Nucleus accumbens (tissue), 56 donors: ENCODE measurements around the gene COX7A1.
"Not testable (repeated sequence)": the region's sequence is repeated elsewhere in the genome, so short reads cannot be mapped to it uniquely, and the experiment has no call there.

Experiments used
- DNase-seq, 56 donors: peaks; one replicate each; lab custom pipeline; 2025; lab: John Stamatoyannopoulos, UW

COX7A1 gene

GRCh38 chr19:36142496-36142895 is 9.8 kb downstream of the COX7A1 start:
- DNase-seq: no peak

- DNase-seq: no peak
Measured at GRCh38 chr19:36142046-36142445, 10.2 kb downstream of the COX7A1 start.

- peak in 53 of 56 donors; percentile 10 to 87 (median 58) for DNase-seq
Measured at GRCh38 chr19:36141039-36141927, 11.0 kb downstream of the COX7A1 start.

DNA sequence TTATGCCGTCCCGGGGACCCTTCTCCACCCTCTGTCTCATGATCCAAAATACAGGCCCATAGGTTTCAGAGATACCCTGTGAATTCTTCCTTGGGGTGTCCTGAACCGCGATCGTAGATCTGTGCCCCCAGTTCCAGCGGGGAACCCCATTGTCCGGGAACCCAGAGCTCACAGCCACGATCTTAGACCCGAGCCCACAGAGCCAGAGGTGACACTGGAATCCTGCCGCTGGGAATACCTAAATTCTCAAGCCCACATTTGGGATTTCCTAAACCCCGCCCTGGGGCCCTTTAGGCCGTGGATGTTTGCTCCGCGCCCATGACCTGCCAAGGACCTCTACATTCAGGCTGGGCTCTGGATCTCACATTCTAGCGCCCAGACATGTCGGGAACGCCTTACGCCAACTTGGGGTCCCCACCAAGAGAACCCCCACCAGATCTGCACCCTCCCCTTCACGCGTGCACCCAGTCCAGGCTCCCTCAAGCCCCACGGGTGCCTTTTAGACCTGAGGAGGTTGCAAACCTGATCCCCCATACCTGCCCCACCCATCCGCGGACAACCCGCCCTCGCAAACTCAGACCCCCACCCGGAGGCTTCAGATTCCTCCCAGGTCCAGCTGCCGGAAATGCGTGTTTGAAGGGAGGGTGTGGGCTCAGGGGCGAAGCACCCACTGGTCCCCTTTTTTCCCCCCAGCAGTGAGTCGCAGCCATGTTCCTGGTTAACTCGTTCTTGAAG is 11.8 kb downstream of the COX7A1 start:
- DNase-seq: peak in 26 of 56 donors; percentile 16 to 64 (median 49)

DNA sequence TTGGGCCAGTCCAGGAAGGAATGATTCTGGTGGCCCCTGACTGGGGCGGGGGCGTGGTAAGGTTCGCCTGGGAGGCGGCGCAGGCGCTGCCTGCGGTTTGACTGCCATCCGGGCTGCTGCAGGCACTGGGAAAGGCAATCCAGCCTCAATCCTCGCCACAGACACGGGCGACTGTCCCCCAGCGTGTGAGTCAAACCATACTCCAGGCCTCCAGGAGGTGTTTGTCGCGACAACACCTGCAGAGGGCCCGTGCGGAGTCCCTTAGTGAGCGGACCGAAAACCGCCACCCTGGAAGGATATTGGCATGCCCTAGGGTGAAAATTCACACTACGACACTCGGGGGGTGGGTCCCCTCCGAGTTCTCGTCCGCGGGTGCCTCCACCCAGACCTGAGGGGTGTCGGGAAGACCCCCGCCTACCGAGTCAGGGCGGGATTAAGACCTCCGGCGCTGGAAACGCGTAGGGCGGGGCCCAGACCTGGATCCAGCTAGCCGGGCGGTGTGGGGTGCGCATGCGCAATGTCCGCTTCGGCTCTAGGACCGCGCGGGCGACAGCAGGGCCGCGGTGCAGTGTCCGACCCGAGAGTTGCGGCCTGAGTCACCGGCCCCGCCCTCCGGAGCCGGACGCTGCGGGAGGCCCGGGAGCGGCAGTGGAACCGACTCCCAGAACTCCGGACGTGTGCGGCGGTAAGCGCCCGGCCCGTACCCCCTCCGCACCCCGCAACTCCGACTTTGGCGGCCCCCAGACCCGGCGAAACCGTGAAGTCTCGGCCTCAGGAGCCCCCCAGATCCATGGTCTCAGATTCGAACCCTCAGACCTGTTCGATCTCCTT is 12.6 kb downstream of the COX7A1 start, which contains the start of gene CAPNS1:
Gene CAPNS1, plus strand, starts transcription at position 594 of the 831 bp plus-strand sequence. CDS start 946 bp downstream, outside the sequence.
- peak; percentile 67 to 98 (median 93) for DNase-seq

DNA sequence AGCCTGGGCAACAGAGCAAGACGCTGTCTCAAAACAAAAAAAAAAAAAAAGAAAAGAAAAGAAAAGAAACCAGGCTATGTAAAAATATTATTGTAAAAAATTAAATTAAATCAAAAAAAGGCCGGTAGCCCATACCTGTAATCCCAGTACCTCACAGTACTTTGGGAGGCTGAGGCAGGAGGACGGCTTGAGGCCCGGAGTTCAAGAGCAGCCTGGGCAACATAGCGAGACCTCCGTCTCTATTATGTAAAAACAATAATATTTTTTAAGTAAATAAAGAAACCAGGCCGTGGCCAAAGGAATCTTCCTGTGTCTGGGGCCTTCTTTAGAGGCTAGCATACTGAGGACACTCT is 13.2 kb downstream of the COX7A1 start:
- no peak for DNase-seq

DNA sequence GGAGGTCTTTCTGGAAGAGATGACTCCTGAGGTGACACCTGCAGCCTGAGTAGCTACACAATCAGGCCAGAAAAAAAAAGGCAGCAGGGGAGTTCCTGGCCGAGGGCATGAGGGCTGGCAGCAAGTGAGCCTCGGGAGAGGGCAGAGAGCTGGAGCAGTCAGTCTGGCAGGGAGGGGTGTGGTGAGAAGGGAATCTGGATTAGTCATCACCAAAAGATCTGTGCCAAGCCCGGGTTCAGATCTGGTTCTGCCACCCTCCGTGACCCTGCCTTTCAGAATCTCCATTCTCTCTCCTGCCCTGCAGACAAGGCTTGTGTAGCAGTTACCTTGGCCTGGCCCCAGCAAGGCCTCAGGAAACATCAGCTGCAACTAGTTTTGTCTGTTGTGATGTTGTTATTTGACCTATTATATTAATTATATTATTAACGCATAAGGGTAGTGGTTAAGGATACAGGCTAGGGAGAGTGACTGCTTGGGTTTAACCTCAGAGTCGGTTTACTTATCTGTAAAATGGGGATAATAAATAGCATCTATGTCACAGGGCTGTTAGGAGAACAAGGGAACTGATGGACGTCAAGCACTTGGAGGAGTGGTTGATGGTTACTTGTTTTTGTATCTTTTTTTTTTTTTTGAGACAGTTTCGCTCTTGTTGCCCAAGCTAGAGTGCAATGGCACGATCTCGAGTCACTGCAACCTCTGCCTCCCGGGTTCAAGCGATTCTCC is 15.1 kb downstream of the COX7A1 start:
- peak in 2 of 56 donors; percentile 14 to 63 for DNase-seq

DNA sequence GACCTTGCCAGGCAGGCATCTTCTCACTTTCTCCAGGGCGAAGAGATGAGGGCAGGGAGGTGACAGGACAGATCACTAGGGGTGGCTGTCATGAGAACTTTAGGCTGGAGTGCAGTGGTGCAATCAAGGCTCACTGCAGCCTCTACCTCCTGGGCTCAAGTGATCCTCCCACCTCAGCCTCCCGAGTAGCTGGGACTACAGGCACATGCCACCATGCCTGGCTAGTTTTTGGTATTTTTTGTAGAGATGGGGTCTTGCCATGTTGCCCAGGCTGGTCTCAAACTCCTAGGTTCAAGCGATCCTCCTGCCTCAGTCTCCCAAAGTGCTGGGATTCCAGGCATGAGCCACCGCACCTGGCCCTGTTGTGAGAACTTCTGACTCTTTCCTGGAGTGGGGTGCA is 17.4 kb downstream of the COX7A1 start:
- DNase-seq: not testable (repeated sequence)

DNA sequence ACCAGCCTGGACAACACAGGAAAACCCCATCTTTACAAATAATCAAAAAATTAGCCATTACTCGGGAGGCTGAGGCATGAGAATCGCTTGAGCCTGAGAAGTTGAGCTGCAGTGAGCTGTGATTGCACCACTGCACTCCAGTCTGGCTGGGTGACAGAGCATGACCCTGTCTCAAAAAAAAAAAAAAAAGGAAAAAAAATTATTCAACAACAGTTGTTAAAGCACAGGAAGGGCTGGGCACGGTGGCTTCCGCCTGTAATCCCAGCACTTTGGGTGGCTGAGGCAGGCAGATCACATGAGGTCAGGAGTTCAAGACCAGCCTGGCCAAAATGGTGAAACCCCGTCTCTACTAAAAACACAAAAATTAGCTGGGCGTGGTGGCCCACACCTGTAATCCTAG is 21.0 kb downstream of the COX7A1 start:
- not testable (repeated sequence) for DNase-seq

- DNase-seq: peak in 1 of 56 donors; percentile 50
Measured at GRCh38 chr19:36128392-36128736, 23.9 kb downstream of the COX7A1 start.

DNA sequence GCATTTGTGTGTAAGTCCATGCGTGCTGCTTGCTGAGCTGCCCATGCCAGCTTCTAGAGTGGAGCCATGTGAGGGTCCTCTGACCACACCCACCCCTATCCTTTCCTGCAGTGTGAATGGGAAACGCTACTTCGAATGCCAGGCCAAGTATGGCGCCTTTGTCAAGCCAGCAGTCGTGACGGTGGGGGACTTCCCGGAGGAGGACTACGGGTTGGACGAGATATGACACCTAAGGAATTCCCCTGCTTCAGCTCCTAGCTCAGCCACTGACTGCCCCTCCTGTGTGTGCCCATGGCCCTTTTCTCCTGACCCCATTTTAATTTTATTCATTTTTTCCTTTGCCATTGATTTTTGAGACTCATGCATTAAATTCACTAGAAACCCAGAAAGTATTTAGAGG is 26.7 kb downstream of the COX7A1 start:
- no peak for DNase-seq

DNA sequence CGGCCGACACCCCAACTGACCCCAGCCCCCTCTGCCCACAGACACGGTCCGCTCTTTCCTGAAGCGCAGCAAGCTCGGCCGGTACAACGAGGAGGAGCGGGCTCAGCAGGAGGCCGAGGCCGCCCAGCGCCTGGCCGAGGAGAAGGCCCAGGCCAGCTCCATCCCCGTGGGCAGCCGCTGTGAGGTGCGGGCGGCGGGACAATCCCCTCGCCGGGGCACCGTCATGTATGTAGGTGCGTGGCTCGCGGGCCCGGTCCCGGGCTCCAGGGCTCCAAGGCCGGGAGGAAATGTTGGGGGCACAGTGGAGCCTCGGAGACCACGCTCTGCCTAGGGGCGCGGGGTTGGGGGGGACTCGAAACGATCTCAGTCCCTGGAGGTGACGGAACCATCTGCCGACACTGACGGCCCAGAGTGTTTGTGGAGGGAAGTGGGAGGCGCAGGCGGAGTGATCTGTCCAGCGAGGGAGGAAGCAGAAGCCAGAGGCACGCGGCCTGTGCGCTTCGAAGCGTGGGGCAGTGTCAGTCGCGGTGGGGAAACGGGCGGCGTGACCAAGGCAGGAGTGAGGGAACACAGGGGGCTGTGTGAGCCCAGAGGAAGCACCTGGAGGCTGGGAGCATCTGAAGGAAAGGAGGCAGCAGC is 30.6 kb downstream of the COX7A1 start:
- no peak for DNase-seq

DNA sequence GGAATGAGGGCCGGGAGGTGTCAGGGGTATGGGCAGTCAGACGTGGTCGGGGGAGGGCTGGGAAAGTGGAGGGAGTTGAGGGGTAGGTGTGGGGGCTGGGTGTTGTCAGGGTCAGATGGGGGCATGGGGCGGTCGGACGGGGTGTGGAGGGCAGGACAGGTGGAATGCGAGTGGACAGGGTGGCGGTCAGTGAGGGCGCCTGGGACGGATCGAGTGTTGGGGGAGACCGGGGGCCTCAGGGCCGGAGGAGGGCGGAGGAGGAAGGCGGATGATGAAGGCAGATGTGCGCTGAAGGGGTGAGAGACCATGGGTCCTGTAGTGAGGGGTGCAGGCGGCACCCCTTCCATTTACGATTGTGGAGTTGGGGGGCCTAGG is 31.3 kb downstream of the COX7A1 start:
- no peak for DNase-seq

DNA sequence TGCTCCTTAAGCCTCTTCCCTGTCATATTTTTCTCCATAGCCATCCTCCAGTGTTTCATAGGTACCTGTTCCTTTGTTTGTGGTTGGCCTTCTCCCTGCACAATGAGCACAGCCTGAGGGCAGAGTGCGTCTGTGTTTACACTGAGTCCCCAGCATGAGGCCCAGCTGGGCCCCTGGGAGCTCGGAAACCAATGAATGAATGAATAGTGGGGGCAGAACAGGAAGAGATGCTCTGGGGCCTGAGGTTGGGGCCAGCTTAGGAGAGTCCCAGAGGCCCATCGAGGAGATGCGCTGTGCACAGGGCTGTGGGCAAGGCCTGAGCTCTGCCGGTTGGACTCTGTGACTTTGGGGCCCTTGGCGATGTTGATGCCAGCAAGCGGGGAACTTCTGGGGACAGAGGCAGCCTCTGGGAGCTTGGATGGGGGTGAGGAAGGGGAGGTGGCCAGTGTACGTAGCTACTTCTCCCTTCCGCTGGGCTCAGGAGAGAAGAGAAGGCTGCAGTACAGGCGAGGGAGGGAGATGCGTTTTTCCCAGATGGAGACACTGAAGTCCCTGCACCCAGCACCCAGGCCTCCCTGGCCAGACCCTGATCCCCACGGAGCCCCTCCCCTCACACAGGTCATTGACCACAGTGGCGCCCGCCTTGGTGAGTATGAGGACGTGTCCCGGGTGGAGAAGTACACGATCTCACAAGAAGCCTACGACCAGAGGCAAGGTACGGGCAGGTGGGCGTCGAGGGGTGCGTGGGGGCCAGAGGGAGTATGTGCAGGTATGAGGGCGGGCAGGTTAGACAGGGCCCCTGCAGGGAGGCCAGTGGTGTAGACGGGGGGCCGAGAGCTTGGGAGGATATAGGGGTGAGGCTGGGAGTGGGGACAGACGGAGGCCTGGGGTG is 31.9 kb downstream of the COX7A1 start:
- no peak for DNase-seq

DNA sequence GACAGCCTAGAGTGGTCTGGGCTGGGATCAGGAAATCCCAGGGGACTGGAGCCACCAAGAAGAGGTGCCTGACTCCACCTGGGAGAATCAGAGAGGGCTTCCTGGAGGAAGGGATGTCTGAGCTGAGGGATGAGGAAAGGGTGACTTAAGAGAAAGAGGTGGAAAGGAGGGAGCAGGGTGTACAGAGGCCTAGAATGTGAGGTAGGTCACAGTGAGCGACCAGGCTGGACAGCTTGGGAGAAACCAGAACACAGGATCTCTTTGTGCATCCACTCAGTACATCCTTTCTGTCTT is 36.0 kb downstream of the COX7A1 start:
- DNase-seq: no peak

DNA sequence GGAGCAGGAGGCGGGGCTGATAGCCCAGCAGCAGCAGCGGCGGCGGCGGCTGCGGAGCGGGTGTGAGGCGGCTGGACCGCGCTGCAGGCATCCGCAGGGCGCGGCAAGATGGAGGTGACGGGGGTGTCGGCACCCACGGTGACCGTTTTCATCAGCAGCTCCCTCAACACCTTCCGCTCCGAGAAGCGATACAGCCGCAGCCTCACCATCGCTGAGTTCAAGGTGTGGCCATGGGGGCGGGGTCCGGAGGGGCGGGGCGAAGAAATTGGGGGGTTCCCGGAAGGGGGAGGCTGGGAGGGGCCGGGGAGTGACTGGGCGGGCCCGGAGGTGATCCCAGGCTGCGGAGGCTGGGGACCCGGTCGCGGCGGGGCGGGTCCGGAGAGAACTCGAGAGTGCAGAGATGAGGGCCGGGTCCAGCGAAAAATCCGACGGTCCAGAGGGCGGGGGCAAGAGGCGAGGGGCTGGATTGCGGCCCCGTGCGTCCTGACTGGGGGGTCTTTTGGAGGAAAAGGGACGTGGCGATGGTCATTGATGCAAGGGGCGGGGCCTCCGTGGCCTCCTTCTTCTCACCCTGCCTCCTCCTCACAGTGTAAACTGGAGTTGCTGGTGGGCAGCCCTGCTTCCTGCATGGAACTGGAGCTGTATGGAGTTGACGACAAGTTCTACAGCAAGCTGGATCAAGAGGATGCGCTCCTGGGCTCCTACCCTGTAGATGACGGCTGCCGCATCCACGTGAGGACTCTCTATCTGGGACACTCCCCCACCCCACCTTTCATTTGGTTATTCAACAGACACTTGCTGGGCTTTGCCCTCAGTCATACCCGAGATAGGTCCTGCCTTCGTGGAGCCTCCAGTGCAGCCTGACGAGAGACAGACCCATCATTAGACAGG is 36.5 kb downstream of the COX7A1 start, which contains the start of gene TBCB:
Gene TBCB, plus strand, starts transcription at position 16 of the 891 bp plus-strand sequence. Its CDS starts 93 bp downstream, at position 109.
- peak in 4 of 56 donors; percentile 42 to 86 (median 81) for DNase-seq

DNA sequence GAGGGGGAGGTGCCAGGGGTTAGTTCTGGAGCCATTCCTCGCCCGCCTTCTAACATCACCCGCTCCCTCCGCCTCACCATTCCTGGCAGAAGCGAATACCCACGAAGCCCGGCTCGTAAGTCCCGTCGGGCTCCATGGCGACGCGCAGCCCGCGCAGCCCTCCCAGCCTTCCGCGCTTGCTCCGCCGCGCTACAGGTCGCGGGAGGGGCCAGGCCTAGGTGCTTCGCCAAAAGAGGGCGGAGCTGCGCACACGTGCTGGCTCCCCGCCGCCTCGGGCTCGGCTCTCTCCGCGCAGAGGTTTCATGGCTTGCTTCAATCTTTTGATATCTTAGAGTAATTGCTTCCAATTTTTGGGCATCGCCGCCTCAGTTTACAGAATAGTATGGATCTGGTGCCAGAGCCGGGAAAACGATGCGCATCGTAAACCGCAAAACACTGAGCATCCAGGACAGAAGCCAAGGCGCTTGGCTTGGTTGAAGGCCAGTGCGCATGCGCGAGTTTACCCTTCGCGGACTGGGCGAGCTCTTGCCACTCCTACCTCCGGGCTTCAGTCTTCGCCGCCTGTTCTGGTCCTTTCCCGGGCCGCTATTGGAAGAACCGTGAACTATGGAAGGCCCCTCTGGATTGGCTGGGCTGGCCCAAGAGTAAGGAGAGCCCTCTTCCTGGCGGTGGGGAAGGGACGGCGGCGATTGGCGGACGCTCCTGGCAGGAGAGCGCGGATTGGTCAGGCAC is 37.4 kb downstream of the COX7A1 start, which contains the start of gene POLR2I:
Gene POLR2I, minus strand, starts transcription at position 155 of the 732 bp plus-strand sequence. Its CDS starts 19 bp downstream, at position 136.
- DNase-seq: peak; percentile 77 to 100 (median 99)
